ENCODE measurements around the gene GLB1L2.

GLB1L2 gene

GRCh38 chr11:134293119-134294113, 38.4 kb upstream of the GLB1L2 start:
- Histone ChIP-seq H3K27ac (replicated peaks) (no peak overlapping the region), H3K27me3 (ENCODE audit: insufficient read depth, poor library complexity, severe bottlenecking) (no peaks in the 10 kb centered on the region), H3K4me3 (replicated peaks; ENCODE audit: insufficient read depth, low read length) (no peak overlapping the region)
- DNase-seq (ENCODE audit: low read depth in 1 of 2, low spot score in 1 of 2) = no peak
- TF ChIP-seq CTCF (IDR thresholded peaks at IDR 0.05; ENCODE audit: insufficient read depth, low read length) = no peak
- no peak for TF ChIP-seq POLR2AphosphoS5 (IDR thresholded peaks at IDR 0.05; ENCODE audit: low read depth)
- no peak for TF ChIP-seq REST (IDR thresholded peaks at IDR 0.05; ENCODE audit: insufficient replicate concordance, low read depth)
- no peak for TF ChIP-seq GABPA (IDR thresholded peaks at IDR 0.05; ENCODE audit: low read depth)
- no peak for TF ChIP-seq SPI1 (IDR thresholded peaks at IDR 0.05; ENCODE audit: borderline replicate concordance, low read depth)

- no peaks in the 10 kb centered on the region for H3K27me3 ChIP-seq (ENCODE audit: insufficient read depth, poor library complexity, severe bottlenecking)
- TF ChIP-seq GABPA (IDR thresholded peaks at IDR 0.05; ENCODE audit: low read depth) = no peak
- TF ChIP-seq REST (IDR thresholded peaks at IDR 0.05; ENCODE audit: insufficient replicate concordance, low read depth) = no peak
- TF ChIP-seq POLR2AphosphoS5 (IDR thresholded peaks at IDR 0.05; ENCODE audit: low read depth) = no peak
- TF ChIP-seq SPI1 (IDR thresholded peaks at IDR 0.05; ENCODE audit: borderline replicate concordance, low read depth) = no peak
- TF ChIP-seq CTCF (IDR thresholded peaks at IDR 0.05; ENCODE audit: insufficient read depth, low read length) = no peak
- H3K27ac ChIP-seq (replicated peaks) = no peak overlapping the region
- no peak for DNase-seq (ENCODE audit: low read depth in 1 of 2, low spot score in 1 of 2)
- H3K4me3 ChIP-seq (replicated peaks; ENCODE audit: insufficient read depth, low read length) = no peak overlapping the region
Observed at GRCh38 chr11:134294664-134295063, 37.1 kb upstream of the GLB1L2 start.

- TF ChIP-seq CTCF (IDR thresholded peaks at IDR 0.05; ENCODE audit: insufficient read depth, low read length) (no peak), SPI1 (IDR thresholded peaks at IDR 0.05; ENCODE audit: borderline replicate concordance, low read depth) (no peak), REST (IDR thresholded peaks at IDR 0.05; ENCODE audit: insufficient replicate concordance, low read depth) (no peak), POLR2AphosphoS5 (IDR thresholded peaks at IDR 0.05; ENCODE audit: low read depth) (no peak), GABPA (IDR thresholded peaks at IDR 0.05; ENCODE audit: low read depth) (no peak)
- Histone ChIP-seq H3K4me3 (replicated peaks; ENCODE audit: insufficient read depth, low read length) (no peak overlapping the region), H3K27me3 (ENCODE audit: insufficient read depth, poor library complexity, severe bottlenecking) (no peaks in the 10 kb centered on the region), H3K27ac (replicated peaks) (no peak overlapping the region)
- no peak for DNase-seq (ENCODE audit: low read depth in 1 of 2, low spot score in 1 of 2)
Observed at GRCh38 chr11:134312223-134312622, 19.6 kb upstream of the GLB1L2 start.
